Transverse colon (tissue), 4 donors: Measurements from ENCODE around the gene GPN2. TPM values are rescaled to one million over a fixed set of nuclear protein-coding genes. Genes with fewer than 3 reads are reported as not detected.
"Not testable (repeated sequence)": the region's sequence is repeated elsewhere in the genome, so short reads cannot be mapped to it uniquely, and the experiment has no call there.

Source experiments
- DNase-seq: peaks from one replicate; pipeline ENCODE4 v3.0.0-alpha.2; 2019
- H3K27ac ChIP-seq, 4 donors: fragments of 200-600 bp; sonication (generic); 2 replicates each; pipeline ENCODE4 v1.5.1; 2016 to 2018; ENCODE audit warnings: inconsistent platforms in 4 of 4
- H3K27me3 ChIP-seq: fragments of 200-600 bp; sonication (generic); 2 replicates; pipeline ENCODE4 v1.5.1; 2017; ENCODE audit warnings: inconsistent platforms
- H3K36me3 ChIP-seq, 4 donors: fragments of 200-600 bp; sonication (generic); 2 replicates each; pipeline ENCODE4 v1.5.1; 2017 to 2019; ENCODE audit warnings: inconsistent platforms in 4 of 4
- H3K4me1 ChIP-seq, 4 donors: fragments of 200-600 bp; sonication (generic); 2 replicates each; pipeline ENCODE4 v1.5.1; 2017 to 2020; ENCODE audit warnings: inconsistent platforms in 4 of 4
- H3K4me3 ChIP-seq, 4 donors: fragments of 200-600 bp; sonication (generic); 1 replicate in 1 of 4; 2 replicates in 3 of 4; pipeline versions ENCODE4 v1.5.1 to v1.6.1; 2017 to 2019; ENCODE audit warnings: inconsistent platforms in 4 of 4
- H3K9me3 ChIP-seq, 2 donors: fragments of 200-600 bp; sonication (generic); 2 replicates each; pipeline ENCODE4 v1.5.1; 2017 to 2019; ENCODE audit warnings: inconsistent platforms in 2 of 2
- EP300 ChIP-seq: sonication (generic); formaldehyde crosslinking; IDR thresholded peaks from one replicate; pipeline ENCODE4 v1.6.1; 2017; ENCODE audit warnings: antibody characterized with exemption, low read depth
- POLR2A ChIP-seq: fragments of 450-650 bp; IDR thresholded peaks from one replicate; pipeline ENCODE4 v1.6.1; 2016; ENCODE audit warnings: antibody characterized with exemption, mild to moderate bottlenecking, moderate library complexity
- POLR2AphosphoS5 ChIP-seq, 3 donors: sonication (generic); formaldehyde crosslinking; IDR thresholded peaks; one replicate each; pipeline ENCODE4 v1.6.1; 2016; ENCODE audit warnings: antibody characterized with exemption in 3 of 3
- WGBS, 2 donors: methylation state at CpG; one replicate each; pipeline ENCODE4 v1.1.5; 2018; ENCODE audit warnings: low coverage in 1 of 2; 5-methylcytosine and 5-hydroxymethylcytosine counted together
- in situ Hi-C, 4 donors: fragments of 200-750 bp; cut with MboI; loops; one replicate each; pipeline versions ENCODE4 v1.15.0 to v1.15.1; 2017; ENCODE audit warnings: low sequenced_read_pairs in 3 of 4, low pct_ligation_motif_present in 1 of 4, low pct_unique_long_range_greater_than_20kb in 1 of 4
- intact Hi-C: fragments of 100-400 bp; cut with DNase I; formaldehyde crosslinking; loops from one replicate; pipeline ENCODE4 v1.15.1; 2023; ENCODE audit warnings: low total_unique reads
- total RNA-seq, 4 donors: library from RNA; depleted of rRNA; stranded (reverse); fragments of >200 nt; gene quantifications; one replicate each; pipeline ENCODE4 v1.1.0, GENCODE V29; 2016
- TF ChIP-seq, protein P1 (sequence below), 5 experiments: fragments of 200-600 bp in 3 of 5; fragments of 450-650 bp in 2 of 5; sonication (generic) in 3 of 5; IDR thresholded peaks; 1 replicate in 2 of 5; 2 replicates in 3 of 5; pipeline ENCODE4 v1.5.1; 2016 to 2017; ENCODE audit warnings: antibody characterized with exemption in 5 of 5, inconsistent platforms in 3 of 5, mild to moderate bottlenecking in 2 of 5, moderate library complexity in 1 of 5

The GPN2 gene
- total RNA-seq, 4 donors from 2014 or later = 14.7 to 75.2 (median 28.7) TPM

DNA sequence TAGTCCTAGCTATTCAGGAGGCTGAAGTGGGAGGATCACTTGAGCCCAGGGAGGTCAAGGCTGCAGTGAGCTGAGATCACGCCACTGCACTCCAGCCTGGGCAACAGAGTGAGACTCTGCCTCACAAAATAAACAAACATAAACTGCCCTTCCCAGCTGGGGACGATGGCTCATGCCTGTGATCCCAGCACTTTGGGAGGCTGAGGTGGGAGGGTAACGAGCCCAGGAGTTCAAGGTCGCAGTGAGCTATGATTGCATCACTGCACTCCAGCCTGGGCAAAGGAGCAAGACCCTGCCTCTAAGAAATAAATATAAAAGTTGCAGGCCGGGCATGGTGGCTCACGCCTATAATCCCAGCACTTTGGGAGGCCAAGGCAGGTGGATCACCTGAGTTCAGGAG, 8.5 kb downstream of the GPN2 start:
- H3K27ac ChIP-seq, H3K27me3 ChIP-seq, H3K9me3 ChIP-seq, H3K4me3 ChIP-seq, intact Hi-C loops: not testable (repeated sequence)
- H3K36me3 ChIP-seq = peaks cover 0 to 54% (median 24%) of the 10 kb centered on the region in 4 donors
- 76 to 80% methylated on average over 1 to 6 of the region's 6 CpGs for WGBS, 2 donors
- H3K4me1 ChIP-seq = peaks cover 0 to 20% (median 6%) of the 10 kb centered on the region in 4 donors
- in situ Hi-C loops = loop anchor here in 1 of 4 donors (25.0 kb wide), 1 partner anchor 294 kb away; no protein-coding TSS in a partner anchor
- DNase-seq = peak; percentile 48
- TF ChIP-seq POLR2AphosphoS5 (IDR thresholded peaks at IDR 0.05) = peak in 1 of 3 donors; percentile 25

DNA sequence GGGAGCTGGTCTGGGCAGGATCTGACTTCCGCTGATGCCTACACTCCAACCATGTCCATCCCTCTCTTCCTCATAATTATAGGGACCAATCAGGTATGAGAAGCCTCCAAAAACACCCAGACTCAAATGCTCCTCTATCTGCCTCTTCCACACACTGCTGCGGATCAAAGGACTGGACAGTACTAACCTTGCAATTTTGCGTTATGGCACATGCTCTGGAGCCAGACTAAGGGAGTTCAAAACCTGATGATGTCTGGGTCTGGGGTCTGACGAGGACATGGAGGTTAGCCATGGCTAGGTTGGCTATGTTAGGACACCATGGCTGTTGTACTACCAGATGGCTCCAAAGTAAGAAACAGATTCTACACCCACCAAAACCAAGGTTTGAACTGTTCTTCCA, 10.3 kb downstream of the GPN2 start:
- in situ Hi-C loops = loop anchor here in 1 of 4 donors (25.0 kb wide), 1 partner anchor 292 kb away; no protein-coding TSS in a partner anchor
- Histone ChIP-seq H3K27ac (peak overlapping the region; percentile 63 to 74 (median 65)), H3K36me3 (peaks cover 0 to 38% (median 17%) of the 10 kb centered on the region in 4 donors), H3K27me3 (no peaks in the 10 kb centered on the region), H3K9me3 (no peaks in the 10 kb centered on the region), H3K4me3 (no peak overlapping the region), H3K4me1 (peaks cover 0 to 20% (median 6%) of the 10 kb centered on the region in 4 donors)
- intact Hi-C loops = loop anchor here (10.0 kb wide), 1 partner anchor 275 kb away; no protein-coding TSS in a partner anchor
- TF ChIP-seq POLR2AphosphoS5 (IDR thresholded peaks at IDR 0.05) (no peak), POLR2A (no peak), EP300 (no peak)
- 93% methylated on average over 4 of the region's 4 CpGs; no CpG with 5 or more reads in 1 of the 2 donors for WGBS, 2 donors
- no peak for DNase-seq

DNA sequence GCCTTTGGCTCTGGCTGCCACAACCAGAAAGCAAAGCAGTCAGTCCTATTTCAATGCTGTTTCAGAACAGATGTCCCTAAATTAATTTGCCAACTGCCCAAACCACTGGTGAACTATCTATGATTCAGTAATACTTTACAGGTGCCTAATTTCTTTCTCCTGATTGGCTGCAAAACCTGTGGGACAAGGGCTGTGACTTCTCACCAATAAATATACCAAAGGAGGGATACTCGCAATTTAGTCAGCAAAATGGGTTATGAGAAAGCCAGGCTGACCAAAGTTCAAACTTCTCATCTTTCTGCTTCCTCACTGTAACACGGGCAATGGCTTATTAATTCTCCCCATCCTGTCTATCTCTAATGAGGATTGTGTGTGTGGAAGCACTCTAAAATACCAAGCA, 12.8 kb downstream of the GPN2 start:
- TF ChIP-seq, protein P1, sequence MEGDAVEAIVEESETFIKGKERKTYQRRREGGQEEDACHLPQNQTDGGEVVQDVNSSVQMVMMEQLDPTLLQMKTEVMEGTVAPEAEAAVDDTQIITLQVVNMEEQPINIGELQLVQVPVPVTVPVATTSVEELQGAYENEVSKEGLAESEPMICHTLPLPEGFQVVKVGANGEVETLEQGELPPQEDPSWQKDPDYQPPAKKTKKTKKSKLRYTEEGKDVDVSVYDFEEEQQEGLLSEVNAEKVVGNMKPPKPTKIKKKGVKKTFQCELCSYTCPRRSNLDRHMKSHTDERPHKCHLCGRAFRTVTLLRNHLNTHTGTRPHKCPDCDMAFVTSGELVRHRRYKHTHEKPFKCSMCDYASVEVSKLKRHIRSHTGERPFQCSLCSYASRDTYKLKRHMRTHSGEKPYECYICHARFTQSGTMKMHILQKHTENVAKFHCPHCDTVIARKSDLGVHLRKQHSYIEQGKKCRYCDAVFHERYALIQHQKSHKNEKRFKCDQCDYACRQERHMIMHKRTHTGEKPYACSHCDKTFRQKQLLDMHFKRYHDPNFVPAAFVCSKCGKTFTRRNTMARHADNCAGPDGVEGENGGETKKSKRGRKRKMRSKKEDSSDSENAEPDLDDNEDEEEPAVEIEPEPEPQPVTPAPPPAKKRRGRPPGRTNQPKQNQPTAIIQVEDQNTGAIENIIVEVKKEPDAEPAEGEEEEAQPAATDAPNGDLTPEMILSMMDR (IDR thresholded peaks at IDR 0.05) = no peak
- TF ChIP-seq POLR2A (no peak), POLR2AphosphoS5 (IDR thresholded peaks at IDR 0.05) (no peak), EP300 (no peak)
- in situ Hi-C loops = loop anchor here in 1 of 4 donors (25.0 kb wide), 1 partner anchor 290 kb away; no protein-coding TSS in a partner anchor
- Histone ChIP-seq H3K4me1 (peaks cover 0 to 20% (median 6%) of the 10 kb centered on the region in 4 donors), H3K4me3 (no peak overlapping the region), H3K9me3 (no peaks in the 10 kb centered on the region), H3K36me3 (peaks cover 0 to 13% (median 2%) of the 10 kb centered on the region in 4 donors), H3K27me3 (no peaks in the 10 kb centered on the region), H3K27ac (peak overlapping the region in 2 of 4 donors; percentile 43 to 65)
- DNase-seq = no peak
- WGBS, 2 donors = 55 to 61% methylated on average over 2 of the region's 2 CpGs
- intact Hi-C loops = loop anchor here (10.0 kb wide), 1 partner anchor 273 kb away; no protein-coding TSS in a partner anchor

DNA sequence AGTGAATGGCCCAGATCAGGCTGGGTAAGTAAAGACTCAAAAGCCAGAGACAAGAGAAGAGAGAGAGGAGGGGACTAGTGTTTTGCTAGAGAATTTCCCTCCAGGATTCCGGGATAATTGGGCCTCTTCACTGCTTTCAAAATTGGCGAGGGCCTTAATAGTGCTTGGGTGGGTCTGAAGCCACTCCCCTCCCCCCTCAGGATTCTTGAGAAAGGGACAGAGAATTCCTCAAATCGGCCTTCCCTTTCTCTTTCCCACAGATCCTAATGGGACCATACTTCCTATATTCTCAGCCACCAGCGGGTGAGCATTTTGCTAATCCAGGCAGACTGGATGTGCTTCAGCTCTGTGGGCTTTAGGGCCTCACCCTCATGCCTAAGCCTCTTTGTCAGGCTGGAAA, 15.2 kb downstream of the GPN2 start:
- TF ChIP-seq POLR2AphosphoS5 (IDR thresholded peaks at IDR 0.05) (no peak), POLR2A (no peak), EP300 (no peak)
- Histone ChIP-seq H3K4me3 (no peak overlapping the region), H3K27ac (no peak overlapping the region), H3K27me3 (no peaks in the 10 kb centered on the region), H3K4me1 (peaks cover 0 to 20% (median 6%) of the 10 kb centered on the region in 4 donors), H3K9me3 (no peaks in the 10 kb centered on the region), H3K36me3 (peaks cover 0 to 4% (median 0%) of the 10 kb centered on the region in 4 donors)
- DNase-seq = no peak
- in situ Hi-C loops = loop anchor here in 1 of 4 donors (25.0 kb wide), 1 partner anchor 288 kb away; no protein-coding TSS in a partner anchor
- intact Hi-C loops = loop anchor here (2.0 to 10.0 kb wide), 2 partner anchors 20 to 270 kb away; no protein-coding TSS in a partner anchor
- WGBS, 2 donors = 82 to 100% methylated on average over 2 to 4 of the region's 4 CpGs

DNA sequence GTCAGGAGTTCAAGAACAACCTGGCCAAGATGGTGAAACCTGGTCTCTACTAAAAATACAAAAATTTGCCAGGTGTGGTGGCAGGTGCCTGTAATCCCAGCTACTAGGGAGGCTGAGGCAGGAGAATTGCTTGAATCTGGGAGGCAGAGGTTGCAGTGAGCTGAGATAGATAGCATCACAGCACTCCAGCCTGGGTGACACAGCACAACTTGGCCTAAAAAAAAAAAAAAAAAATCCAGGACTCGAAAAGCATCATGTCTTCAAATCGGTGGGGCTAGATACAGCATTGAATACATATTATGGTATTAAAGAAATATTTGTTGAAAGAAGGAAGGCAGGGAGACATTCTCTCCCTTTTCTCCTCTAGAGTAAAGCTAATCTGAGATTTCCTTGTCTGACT, 17.0 kb downstream of the GPN2 start:
- intact Hi-C loops = loop anchor here (10.0 kb wide), 1 partner anchor 268 kb away; no protein-coding TSS in a partner anchor
- DNase-seq, H3K36me3 ChIP-seq, H3K4me3 ChIP-seq, H3K27me3 ChIP-seq, H3K9me3 ChIP-seq, in situ Hi-C loops, H3K27ac ChIP-seq, H3K4me1 ChIP-seq: not testable (repeated sequence)
- WGBS, 2 donors = 68 to 78% methylated on average over 2 of the region's 2 CpGs
